ENCODE measurements around the gene RRP8.
A peak's percentile ranks its signal among the peaks of the same experiment; 100 is the strongest.

Gene RRP8

DNA sequence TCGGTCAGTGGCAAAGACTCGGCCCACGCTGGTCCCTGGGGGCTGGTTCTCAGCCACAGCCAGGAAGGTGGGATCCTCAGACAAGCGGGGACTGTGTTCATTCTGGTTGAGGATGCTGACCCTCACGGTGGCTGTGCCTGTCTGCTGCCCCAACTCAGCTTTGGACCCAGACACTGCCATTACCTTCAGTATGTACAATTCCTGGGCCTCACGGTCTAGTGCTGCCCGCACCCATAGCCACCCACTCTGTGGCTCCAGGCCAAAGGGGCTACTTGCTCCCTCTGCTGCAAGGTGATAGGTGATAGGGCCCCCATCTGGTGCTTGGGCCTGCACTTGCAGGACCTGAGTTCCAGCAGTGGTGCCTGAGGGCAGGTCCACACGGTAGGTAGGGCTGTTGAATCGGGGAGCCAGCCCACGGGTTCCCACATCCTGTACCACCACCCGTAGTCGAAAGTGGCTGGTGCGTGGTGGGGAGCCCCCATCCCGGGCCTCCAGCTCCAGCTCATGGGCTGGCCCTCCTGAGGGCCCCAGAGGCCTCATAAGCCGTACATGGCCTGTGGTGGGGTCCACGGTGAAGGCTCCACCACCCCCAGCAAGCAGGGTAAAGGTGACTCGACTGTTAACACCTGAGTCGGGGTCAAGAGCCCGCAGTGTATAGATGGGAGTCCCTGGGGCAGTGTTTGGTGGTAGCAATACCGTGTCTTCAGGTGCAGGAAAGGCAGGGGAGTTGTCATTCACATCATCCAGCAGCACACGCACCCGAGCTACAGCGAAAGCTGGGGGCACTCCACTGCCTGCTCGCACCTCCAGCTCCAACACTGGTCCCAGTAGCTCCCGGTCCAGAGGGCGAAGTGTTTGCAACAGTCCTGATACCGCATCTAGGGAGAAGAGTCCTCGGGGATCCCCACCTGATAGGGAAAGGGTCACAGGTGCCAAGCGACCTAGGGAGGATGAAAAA lies 29.0 kb upstream of the RRP8 start:
- DNase-seq: no peak

DNA sequence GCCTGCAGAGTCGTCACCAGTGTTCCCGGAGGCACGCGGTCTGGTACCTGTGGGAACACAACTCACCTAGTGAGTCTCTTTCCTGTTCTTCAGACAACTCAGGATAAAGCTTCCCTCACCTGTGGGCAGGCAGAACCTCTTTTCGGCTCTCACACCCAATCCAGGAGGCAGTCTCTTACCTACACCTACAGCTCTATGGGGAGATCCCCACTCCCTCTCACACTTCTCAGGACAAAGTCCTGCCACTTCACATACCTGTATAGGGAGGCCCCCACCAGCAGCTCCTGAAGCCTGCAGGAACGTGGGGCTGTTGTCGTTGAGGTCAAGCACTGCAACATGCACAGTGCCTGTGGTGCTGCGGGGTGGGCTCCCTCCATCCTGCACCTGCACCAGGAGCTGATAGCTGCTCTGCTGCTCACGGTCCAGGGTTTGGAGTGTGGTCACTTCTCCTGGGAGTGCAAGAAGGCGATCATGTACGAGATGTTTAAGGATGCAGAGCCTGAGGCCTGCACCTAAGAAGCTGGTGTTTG lies 28.0 kb upstream of the RRP8 start:
- DNase-seq: no peak

DNA sequence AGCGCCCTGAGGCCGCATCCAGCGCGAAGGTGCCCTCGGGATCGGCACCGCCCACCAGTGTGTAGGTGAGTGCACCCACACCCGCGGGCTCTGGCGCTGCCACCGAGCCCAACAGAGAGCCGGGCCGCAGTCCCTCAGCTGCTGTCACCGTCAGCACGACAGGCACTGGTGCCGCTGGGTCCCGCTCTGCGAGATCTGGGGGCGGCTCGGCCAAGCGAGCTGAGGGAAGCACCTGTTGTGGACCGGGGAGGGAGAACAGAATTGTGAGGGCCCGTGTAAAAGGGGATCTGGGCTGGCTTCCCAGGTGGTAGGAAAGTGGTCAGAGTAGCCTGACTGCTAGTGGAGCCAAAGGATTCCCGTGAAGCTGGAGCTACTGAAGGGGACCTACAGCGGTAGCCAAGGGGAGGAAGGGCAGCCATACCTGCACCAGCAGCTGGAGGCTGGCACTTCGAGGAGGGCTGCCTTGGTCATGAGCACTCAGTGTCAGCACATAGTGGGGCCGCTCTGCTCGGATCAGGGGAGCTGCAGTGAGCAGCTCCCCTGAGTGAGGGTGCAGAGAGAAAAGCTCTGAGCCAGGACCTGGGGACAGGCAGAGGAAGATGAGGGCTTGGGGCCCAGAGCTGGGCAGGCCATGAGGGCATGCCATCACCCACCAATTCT lies 27.3 kb upstream of the RRP8 start:
- DNase-seq: no peak

DNA sequence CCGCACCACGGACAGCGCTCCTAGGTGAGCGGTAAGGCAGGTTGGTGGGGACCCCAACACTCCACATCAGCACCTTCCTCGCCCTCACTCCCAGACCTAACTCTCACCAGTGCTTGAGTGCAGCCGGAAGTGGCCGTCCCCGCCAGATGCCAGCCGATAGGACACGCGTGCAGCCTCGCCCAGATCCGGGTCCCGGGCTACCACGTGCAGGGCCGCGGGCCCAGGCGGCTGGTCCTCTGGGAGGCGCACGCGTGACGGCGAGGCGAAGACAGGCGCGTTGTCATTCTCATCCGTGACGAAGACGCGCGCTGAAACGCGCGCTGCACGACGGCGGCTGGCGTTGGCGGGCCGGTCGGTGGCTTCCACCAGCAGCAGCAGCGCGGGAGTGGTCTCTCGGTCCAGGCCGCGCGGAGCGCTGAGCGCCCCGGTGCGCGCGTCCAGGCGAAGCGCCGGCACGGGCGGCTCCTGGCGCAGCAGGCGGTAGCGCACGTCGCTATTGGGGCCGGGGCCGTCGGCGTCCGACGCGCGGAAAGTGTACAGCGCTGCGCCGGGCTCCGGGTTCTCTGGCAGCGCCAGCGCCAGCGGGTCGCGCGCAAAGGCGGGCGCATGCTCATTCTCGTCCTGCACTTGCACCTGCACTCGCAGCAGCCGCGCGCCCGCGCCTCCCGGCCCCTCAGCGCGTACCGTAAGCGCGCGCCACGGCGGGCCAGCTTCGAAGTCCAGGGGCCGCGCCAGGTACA lies 26.6 kb upstream of the RRP8 start:
- no peak for DNase-seq

DNA sequence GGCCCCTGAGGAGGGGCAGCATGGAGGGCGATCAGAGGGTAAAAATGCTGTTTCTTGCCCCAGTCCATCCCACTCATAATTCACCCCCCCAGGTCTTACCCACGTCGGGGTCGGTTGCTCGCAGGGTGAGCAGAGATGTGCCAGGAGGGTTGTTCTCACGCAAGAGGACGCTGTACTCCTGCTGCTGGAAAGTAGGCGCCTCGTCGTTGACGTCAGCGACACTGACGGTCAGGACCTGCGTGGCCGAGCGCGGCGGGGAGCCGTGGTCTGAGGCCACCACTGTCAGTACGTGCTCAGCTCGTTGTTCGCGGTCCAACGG lies 26.1 kb upstream of the RRP8 start:
- DNase-seq: no peak

DNA sequence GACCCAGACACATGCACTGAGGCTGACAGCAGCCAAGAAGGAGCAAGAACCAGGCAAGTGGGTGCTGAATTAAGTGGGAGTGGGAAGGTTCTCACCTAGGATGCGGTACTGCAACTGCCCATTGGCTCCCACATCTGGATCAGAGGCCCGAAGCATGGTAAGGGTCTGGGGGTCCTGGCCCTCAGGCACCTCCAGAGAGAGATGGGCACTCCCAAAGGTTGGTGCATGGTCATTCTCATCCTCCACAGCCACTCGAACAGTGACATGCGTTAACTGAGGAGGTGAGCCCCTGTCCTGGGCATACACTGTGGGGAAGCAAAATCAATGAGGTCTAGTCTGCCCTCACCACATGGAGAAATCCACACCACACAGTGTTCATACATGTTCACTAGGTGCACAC lies 25.1 kb upstream of the RRP8 start:
- DNase-seq: no peak

DNA sequence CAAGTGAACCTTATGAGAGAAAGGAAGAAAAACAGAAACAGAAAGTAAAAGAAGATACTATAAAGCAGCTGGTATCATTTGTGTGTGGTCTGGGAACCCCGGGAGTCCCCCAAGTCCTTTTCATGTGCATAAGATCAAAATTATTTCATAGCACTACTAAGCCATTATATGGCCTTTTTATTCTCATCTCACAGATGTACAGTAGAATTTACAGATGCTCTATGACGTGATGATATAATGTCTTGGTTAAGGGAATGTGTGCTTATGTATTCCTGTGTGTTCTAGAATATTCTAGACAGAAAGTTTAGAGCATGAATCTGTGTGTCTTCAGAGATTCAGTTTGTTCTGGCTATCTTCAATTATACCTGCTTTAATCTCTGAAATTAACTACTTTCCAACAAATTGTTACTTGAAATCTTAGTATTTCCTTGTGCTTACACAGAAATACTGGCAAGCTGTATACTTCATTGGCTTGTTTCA lies 24.4 kb upstream of the RRP8 start:
- no peak for DNase-seq

DNA sequence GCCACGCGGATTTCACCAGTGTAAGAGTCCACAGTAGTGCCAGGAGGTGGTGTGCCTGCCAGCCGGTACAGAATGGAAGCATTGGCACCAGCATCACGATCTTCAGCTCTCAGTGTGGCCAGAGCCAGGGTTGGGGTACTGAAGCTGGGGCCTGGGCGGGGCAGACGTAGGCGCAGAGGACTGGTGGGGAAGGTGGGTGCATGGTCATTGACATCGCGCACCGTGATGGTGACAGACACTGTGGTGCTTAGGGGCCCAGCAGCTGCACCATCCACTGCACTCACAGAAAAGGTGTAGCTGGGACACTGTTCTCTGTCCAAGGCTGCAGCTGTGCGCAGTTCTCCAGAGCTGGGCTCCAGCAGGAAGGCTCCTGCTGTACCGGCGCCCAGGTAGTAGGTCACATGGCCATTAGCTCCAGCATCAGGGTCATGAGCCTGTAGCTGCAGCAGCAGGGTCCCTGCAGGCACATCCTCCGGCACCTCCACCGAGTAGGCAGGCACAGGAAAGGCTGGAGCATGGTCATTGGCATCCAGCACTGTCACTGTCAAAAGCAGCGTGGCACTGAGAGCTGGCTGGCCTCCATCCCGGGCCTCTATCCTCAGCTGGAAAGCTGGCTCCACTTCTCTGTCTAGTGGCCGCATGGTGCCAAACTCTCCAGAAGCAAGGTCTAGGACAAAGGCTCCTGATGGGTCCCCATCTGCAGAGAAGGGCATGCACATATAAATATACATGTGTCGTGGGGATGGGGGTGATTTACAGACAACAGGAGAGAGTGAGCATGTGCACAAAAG lies 23.8 kb upstream of the RRP8 start:
- DNase-seq: no peak

DNA sequence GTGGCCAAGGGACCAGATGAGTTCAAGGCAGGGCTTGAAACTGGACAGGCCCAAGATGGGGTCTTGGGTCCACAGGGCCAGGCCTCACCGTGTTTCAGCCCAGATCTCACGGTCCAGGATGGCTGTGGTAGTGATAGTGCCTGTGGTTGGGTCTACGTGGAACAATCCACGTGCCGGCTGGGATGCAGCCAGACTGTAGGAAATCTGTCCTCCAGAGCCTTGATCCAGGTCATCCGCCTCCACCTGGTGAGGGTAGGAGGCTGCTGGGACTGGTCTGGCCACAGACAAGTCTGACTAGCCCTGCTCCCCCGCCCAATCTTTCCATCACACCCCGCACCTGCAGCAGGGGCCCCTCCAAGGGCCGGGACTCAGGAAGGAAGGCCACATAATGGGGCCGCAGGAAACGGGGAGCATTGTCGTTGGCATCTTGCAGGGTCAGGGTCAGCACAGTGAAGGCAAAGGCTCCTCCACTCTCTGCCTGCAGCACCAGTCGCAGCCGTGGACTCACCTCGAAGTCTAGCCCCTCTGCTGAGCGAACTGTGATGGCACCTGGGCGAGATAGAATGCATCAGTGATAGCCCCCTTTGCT lies 22.5 kb upstream of the RRP8 start:
- DNase-seq: no peak

DNA sequence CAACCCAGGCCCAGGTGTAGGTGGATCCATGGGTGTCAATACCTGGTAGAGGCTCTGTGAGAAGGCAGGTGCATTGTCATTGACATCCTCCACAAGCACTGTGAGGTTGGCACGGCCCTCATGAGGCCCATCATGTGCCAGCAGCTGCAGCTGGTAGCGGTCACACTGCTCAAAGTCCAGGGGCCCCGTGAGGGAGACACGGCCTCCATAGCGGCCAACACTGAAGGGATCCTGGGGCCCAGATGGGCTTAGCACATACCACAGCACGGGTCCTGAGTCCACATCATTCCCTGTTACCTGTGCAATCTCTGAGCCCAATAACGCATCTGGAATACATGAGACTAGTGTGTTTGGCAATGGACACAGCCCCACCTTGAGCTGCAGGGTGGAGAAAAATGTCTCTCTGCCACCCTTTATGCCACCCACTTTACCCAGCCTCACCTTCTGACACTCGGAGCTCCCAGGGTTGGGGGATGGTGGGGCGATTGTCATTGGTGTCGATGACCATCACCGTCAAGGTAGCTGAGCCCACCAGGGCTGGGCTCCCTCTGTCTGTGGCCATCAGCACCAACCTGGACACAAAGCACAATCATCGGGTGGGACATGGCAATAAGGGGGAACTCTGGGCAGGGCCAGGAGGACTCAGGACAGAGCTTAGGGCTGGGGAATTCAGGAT lies 21.9 kb upstream of the RRP8 start:
- DNase-seq: no peak

DNA sequence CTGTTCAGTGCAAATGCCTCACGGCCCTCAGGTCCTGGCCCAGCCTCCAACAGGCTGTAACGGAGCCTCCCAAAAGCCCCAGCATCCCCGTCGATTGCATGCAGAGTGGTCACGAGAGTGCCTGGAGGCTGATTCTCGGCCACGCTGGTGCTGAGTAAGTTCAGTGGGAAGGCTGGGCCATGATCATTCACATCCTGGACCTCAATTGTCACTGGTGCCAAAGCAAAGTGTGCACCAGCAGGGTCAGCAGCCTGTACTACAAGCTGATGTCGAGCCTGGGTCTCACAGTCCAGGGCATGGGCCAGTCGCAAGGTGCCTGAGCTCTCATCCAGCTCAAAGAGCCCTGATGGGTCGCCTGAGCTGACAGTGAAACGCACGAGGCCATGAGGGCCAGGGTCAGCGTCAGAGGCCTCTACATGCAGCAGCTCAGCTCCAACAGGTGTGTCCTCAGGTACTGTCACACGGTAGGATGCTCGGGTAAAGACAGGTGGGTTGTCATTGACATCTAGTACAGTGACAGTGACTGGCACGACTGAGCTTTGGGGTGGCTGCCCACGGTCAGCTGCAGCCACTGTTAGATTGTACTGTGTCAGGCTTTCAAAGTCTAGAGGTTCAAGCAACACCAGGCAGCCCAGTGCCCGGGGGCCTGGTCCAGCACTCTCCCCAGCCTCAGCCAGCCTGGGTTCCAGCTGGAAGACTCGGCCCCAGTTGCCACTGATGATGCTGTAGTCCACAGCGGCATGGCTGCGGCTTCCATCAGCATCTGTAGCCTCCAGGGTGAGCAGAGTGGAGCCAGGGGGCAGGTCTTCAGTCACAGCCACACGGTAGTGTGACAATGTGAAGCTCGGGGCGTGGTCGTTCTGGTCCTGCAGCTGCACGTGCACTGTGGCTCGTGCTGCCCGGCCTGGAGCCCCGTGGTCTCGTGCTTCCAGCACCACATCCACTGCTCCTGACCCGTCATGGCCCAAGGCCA lies 20.3 kb upstream of the RRP8 start:
- DNase-seq: no peak

DNA sequence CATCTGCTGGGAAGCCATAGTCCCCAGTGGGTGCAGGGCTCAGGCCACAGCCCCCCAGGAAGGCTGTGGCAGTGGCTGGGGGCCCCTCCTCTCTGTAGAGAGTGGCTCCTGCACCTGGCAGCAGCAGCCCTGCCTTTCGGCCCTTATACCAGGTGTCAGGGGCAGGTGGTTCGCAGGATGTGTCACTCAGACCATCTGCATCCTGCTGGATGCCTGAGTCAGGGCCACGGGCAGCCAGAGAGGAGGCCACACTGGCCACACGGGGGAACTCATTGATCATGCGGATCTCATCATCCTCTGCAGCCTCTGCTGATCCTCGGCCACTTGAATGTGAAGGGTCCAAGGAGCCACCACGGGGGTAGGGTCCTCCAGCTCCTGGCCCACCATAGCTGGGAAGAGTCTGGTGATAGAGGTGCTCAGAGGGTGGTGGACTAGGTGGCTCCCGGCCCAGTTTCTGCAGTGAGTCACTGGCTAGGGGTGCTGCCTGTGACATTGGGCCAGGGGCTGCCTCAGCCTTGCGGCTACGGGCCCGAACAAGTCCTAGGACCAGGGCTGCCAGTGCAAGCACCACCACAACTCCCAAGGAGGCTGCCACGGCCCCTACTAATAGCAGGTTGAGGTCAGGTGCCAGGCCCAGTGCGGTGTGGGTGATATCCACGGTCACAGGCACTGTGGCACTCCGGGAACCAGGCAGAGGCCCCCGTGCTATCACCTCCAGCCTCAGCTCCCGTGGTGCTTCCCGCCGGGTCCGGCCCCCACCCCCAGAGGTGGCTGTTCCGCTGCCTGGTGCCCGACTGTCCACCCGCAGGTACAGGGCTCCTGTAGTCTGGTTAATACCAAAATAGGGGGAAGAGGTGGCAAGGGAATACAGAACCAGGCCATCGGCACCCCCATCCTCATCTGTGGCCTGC lies 19.1 kb upstream of the RRP8 start:
- DNase-seq: no peak

DNA sequence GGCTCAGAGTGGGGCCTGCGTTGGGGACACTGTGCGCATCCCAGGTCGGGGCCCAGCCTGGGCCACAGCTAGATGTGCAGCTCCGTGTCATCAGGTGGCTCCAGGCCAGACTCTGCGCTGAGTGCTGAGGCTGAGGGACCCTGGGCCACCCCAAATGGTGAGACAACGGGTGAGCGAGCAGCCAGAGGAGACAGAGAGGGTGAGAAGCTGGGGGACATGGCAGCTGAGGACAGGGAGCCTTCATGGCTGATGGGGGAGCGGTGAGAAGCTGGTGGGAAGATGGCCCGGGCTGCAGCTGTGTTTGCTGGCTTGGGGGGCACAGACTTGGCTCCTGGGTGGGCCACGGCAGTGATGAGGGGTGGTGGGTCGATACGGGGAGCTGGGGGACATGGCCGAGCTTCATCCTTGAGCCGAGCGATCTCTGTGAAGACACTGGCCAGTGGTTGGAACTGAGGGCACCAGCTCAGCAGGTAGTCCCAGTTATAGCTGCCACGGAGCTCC lies 18.3 kb upstream of the RRP8 start:
- DNase-seq: no peak

DNA sequence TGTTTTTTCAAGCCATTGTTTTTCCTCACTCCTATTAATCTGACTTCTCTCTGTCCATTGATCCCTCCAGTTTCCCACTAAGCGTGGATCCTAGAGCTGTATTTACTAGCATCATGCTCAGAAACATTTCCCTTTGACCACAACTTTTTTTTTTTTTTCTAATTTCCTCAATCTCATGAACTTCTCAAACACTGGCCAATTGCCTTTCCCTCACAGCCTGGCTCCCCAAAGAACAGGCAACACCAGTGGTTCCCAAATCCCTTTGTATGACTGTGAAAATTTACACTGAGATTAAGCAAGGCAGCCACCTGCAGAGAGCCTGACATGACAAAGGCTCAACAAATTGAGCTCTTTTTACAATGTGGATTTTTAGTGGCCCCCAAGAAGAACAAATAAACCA lies 17.2 kb upstream of the RRP8 start:
- no peak for DNase-seq

DNA sequence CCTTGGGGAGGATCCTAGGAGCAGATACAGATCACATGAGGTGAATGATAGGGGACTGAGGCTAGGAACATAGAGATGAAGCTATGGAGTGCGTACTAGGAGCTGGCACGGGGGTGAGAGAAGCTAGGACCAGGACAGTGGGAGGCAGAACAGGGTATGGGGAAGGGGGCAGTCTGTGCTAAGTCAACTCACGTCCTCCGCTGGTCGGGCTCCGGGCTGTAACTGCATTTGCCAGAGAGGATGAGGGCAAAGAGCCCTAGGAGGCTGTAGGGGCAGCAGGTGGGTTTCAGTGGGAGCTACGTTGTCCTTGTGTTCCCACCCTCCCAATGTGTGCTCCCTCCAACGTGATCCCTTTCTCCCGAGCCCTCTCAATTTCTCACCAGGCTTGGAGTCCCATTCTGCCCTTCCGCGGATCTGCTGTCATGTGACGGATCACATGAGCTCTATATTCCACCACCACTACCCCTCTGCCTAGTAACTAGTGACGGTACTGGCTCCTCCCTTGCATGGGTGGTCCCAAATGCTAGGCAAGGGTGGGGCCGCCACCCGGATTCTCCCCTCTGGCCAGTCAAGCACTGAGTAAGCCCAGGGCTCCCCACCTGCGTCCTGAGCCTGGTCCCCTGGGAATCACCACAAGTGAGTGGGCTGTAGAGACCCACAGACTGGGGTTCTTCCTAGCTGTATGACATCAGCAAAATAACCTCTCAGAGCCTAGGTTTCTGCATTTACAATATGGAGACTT lies 15.8 kb upstream of the RRP8 start, which contains the start of gene TPP1:
Gene TPP1 (minus strand): TSS at position 419 of the 742 bp plus-strand sequence. CDS start 22 bp downstream, at position 397.
- peak; percentile 69 for DNase-seq

DNA sequence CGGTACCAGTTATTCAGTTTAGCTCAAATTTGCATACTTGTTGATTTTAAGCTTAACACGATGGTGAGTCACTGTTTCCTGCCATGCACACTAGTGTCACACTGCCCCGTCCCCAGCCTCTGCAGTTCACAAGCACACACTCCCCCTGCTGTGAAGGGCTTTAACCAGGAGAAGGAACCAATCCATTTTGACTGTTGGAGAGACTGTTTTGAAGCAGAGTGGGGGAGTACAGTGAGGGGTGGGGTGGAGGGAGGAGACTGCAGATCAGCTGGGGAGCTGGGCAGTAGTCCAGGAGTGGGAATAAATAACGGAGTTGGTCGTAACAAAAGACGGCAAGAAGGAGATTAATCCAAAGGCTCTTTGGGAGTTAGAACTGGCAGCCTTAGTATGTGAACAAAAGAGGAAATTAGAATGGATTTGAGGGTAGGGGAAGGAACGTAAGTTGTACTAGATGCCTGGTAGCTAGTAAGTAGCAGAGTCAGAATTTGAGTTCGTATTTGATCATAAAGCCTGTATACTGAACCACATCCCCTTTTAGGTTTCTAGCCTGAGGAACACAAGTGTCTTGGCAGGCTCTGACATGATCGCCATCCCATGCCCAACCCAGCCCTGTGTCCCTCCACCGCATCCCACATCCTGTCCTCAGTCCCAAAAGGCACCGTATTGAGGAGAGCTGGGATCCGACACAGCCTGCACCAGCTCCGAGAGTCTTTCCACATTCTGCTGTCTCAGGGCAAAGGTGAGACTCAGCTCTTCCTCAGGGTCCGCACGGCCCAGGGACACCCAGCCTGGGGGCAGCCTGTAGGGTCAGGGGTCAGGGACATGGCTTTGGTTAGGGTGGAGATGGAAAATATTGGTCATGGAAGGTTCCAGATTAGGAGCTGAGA lies 14.9 kb upstream of the RRP8 start:
- no peak for DNase-seq

DNA sequence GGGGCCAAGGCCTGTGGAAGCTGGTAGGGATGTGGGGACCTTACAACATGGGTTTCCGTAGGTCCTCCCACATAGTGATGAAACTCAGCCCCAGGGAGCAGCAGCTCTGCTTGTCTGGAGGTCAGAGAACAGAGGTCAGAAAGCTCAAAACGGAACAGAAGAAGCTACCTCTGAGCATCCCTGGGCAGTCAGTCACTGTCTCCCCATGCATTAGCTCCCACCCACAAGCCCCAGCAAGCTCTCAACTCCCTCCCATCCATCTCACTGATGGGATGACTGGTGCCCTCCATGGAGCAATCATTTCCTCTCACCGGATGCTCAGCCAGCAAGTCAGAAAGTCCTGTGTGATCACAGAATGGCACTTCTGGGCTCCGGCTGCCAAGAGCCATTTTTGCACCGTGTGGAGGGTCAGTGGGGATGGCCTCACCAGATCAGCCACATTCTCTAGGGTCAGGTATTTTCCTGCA lies 13.9 kb upstream of the RRP8 start:
- DNase-seq: no peak

Measured in DMS 273 treated with DMSO at 0.1 percent for 48 hours (cell line).